HepG2 (cell line): ENCODE measurements around the gene SLC29A1. TPM values are rescaled to one million over a fixed set of nuclear protein-coding genes. Genes with fewer than 3 reads are reported as not detected.

Source experiments
- ATAC-seq: fragments of 200-7000 bp; cut with Tn5 transposase; 3 replicates; pipeline ENCODE4 v1.9.1; 2020; ENCODE audit warnings: mild to moderate bottlenecking, moderate library complexity
- BruUV-seq: library from RNA; stranded (reverse); fragments of 400-500 nt; replicated peaks from 2 replicates; lab custom pipeline; 2021; lab: Mats Ljungman, UMichigan
- CTCF ChIA-PET: fragments of 300-600 bp; formaldehyde crosslinking; extraction: SDS; loops from one replicate; lab custom pipeline; 2021; ENCODE audit warnings: low total read pairs, inconsistent platforms, low intra/inter-chr PET ratio; lab: Yijun Ruan, JAX
- POLR2A ChIA-PET: fragments of 350-600 bp; sonication (Branson Sonifier 250); formaldehyde crosslinking; loops from one replicate; lab custom pipeline; 2020; ENCODE audit warnings: antibody characterized with exemption, inconsistent platforms; lab: Yijun Ruan, JAX
- DNase-seq: peaks from one replicate; pipeline ENCODE4 v3.0.0-alpha.2; 2015; ENCODE audit warnings: low spot score
- FAIRE-seq: peaks from 3 replicates; lab custom pipeline; 2011; peaks lifted over from hg19 to GRCh38; lab: Jason Lieb, UNC
- H2AFZ ChIP-seq: one replicate; pipeline ENCODE4 v1.6.1; 2011; ENCODE audit warnings: low read length, inconsistent platforms
- H3K27ac ChIP-seq: fragments of 300-600 bp; 3 replicates; pipeline ENCODE4 v1.8.0; 2011; ENCODE audit warnings: mixed run types, mild to moderate bottlenecking, mixed read lengths, low read length, inconsistent platforms; ENCODE audit not compliant: insufficient read depth; ENCODE audit errors: extremely low read length
- H3K27me3 ChIP-seq, 2 experiments: fragments of 200-600 bp in 1 of 2; 2 replicates in 1 of 2; 3 replicates in 1 of 2; pipeline versions ENCODE4 v1.6.0 to v1.8.0; 2011; ENCODE audit warnings: low read length in 2 of 2, mild to moderate bottlenecking in 2 of 2, moderate library complexity in 2 of 2, inconsistent platforms in 1 of 2; ENCODE audit not compliant: insufficient read depth in 2 of 2, control insufficient read depth in 1 of 2
- H3K36me3 ChIP-seq, 2 experiments: fragments of 200-600 bp in 1 of 2; replicated peaks in 1 of 2; 2 replicates in 1 of 2; 3 replicates in 1 of 2; pipeline versions ENCODE4 v1.5.1 to v1.8.0; 2011; ENCODE audit warnings: low read length in 2 of 2, inconsistent platforms in 1 of 2; ENCODE audit not compliant: insufficient read depth in 2 of 2, control insufficient read depth in 1 of 2
- H3K4me1 ChIP-seq: 2 replicates; pipeline ENCODE4 v1.5.1; 2012; ENCODE audit warnings: low read length, inconsistent platforms; ENCODE audit not compliant: insufficient read depth
- H3K4me2 ChIP-seq: 2 replicates; pipeline ENCODE4 v1.6.0; 2011; ENCODE audit warnings: low read depth, low read length, inconsistent platforms
- H3K4me3 ChIP-seq, 3 experiments: fragments of 200-600 bp in 1 of 3; sonication (generic), shearing (Covaris generic) in 1 of 3; replicated peaks in 1 of 3; 2 replicates each; pipeline ENCODE4 v1.5.1; 2011 to 2016; ENCODE audit warnings: low read length in 3 of 3, inconsistent platforms in 2 of 3, low read depth in 2 of 3, mild to moderate bottlenecking in 2 of 3, control low read depth in 1 of 3, mixed read lengths in 1 of 3; ENCODE audit not compliant: insufficient read depth in 1 of 3
- H3K79me2 ChIP-seq: one replicate; pipeline ENCODE4 v1.6.1; 2011; ENCODE audit warnings: low read length, inconsistent platforms; ENCODE audit not compliant: insufficient read depth
- H3K9ac ChIP-seq: 2 replicates; pipeline ENCODE4 v1.6.0; 2011; ENCODE audit warnings: mild to moderate bottlenecking, low read depth, low read length, inconsistent platforms; ENCODE audit not compliant: insufficient read depth
- H3K9me3 ChIP-seq: 2 replicates; pipeline ENCODE4 v1.5.1; 2012; ENCODE audit warnings: mild to moderate bottlenecking, low read length
- H4K20me1 ChIP-seq: 2 replicates; pipeline ENCODE4 v1.6.0; 2011; ENCODE audit warnings: inconsistent platforms, mild to moderate bottlenecking, low read length, moderate library complexity; ENCODE audit not compliant: insufficient read depth
- ATF4 ChIP-seq, 2 experiments: fragments of 450-650 bp in 1 of 2; sonication (generic) in 1 of 2; formaldehyde crosslinking; IDR thresholded peaks; 2 replicates each; pipeline versions ENCODE4 v1.5.0 to v1.8.0; 2020 to 2022; ENCODE audit warnings: mild to moderate bottlenecking in 1 of 2, missing genetic modification reagents in 1 of 2
- CBX5 ChIP-seq: sonication (generic); formaldehyde crosslinking; IDR thresholded peaks from 2 replicates; pipeline ENCODE4 v1.4.0; 2020; ENCODE audit warnings: missing genetic modification reagents, borderline replicate concordance
- CHD2 ChIP-seq: IDR thresholded peaks from 2 replicates; pipeline ENCODE4 v1.6.1; 2011; ENCODE audit warnings: low read depth, low read length, improper control_type of control experiment
- FIP1L1 ChIP-seq: fragments of 200-400 bp; formaldehyde crosslinking; IDR thresholded peaks from 2 replicates; pipeline ENCODE4 v1.6.1; 2018; ENCODE audit warnings: low read depth, mild to moderate bottlenecking, low read length, moderate library complexity, borderline replicate concordance; ENCODE audit not compliant: insufficient read depth
- KAT7 ChIP-seq: IDR thresholded peaks from 2 replicates; pipeline ENCODE4 v1.6.1; 2018; ENCODE audit warnings: borderline replicate concordance, missing compliant biosample characterization
- KLF6 ChIP-seq: IDR thresholded peaks from 2 replicates; pipeline ENCODE4 v1.8.0; 2016; ENCODE audit warnings: missing biosample characterization, missing genetic modification reagents
- NFIB ChIP-seq: sonication (generic); formaldehyde crosslinking; IDR thresholded peaks from 2 replicates; pipeline ENCODE4 v1.9.0; 2021; ENCODE audit warnings: missing genetic modification reagents, mild to moderate bottlenecking, borderline replicate concordance
- REPIN1 ChIP-seq: sonication (generic); formaldehyde crosslinking; IDR thresholded peaks from 2 replicates; pipeline ENCODE4 v1.8.0; 2022; ENCODE audit warnings: missing genetic modification reagents, low read depth, mild to moderate bottlenecking, borderline replicate concordance
- REST ChIP-seq, 2 experiments: IDR thresholded peaks; 2 replicates each; pipeline ENCODE4 v1.6.1; 2011 to 2012; ENCODE audit warnings: low read length in 2 of 2, borderline replicate concordance in 1 of 2, low read depth in 1 of 2, mild to moderate bottlenecking in 1 of 2, moderate library complexity in 1 of 2
- ZKSCAN5 ChIP-seq: sonication (generic); formaldehyde crosslinking; IDR thresholded peaks from 2 replicates; pipeline ENCODE4 v1.5.1; 2020; ENCODE audit warnings: mild to moderate bottlenecking, missing genetic modification reagents
- ZNF253 ChIP-seq: sonication (generic); formaldehyde crosslinking; IDR thresholded peaks from 2 replicates; pipeline ENCODE4 v1.8.0; 2022; ENCODE audit warnings: mild to moderate bottlenecking, missing genetic modification reagents, borderline replicate concordance
- ZNF512 ChIP-seq: sonication (generic); formaldehyde crosslinking; IDR thresholded peaks from 2 replicates; pipeline ENCODE4 v1.4.0; 2020; ENCODE audit warnings: mild to moderate bottlenecking, missing genetic modification reagents
- ZNF572 ChIP-seq: sonication (generic); formaldehyde crosslinking; IDR thresholded peaks from 2 replicates; pipeline ENCODE4 v1.5.1; 2020; ENCODE audit warnings: mild to moderate bottlenecking, missing genetic modification reagents
- WGBS: methylation state at CpG from one replicate; pipeline ENCODE4 v1.1.6; 2017; ENCODE audit warnings: low lambda C conversion rate; 5-methylcytosine and 5-hydroxymethylcytosine counted together
- in situ Hi-C: cut with HindIII; loops from 2 replicates; pipeline ENCODE4 v1.10.0; 2017; ENCODE audit warnings: low pct_unique_long_range_greater_than_20kb; ENCODE audit not compliant: extremely low pct_ligation_motif_present
- intact Hi-C: fragments of 100-400 bp; cut with micrococcal nuclease; formaldehyde crosslinking; loops from one replicate; pipeline ENCODE4 v1.10.0; 2022; ENCODE audit not compliant: unreplicated experiment
- polyA plus RNA-seq, 8 experiments: library from polyadenylated mRNA; depleted of rRNA in 3 of 8; stranded (reverse) in 7 of 8; unstranded in 1 of 8; fragments of >200 nt; fragmentation: Illumina TruSeq in 4 of 8; extraction: Trizol in 4 of 8; gene quantifications; 2 replicates each; pipeline versions ENCODE4 v1.2.1 to v1.2.3, GENCODE V29; 2011 to 2016; ENCODE audit warnings: low read depth in 4 of 8, missing spikeins in 1 of 8, mixed read lengths in 1 of 8; ENCODE audit not compliant: insufficient read depth in 1 of 8
- total RNA-seq, 5 experiments: library from RNA; depleted of rRNA; stranded (reverse); fragments of >200 nt; fragmentation: Illumina TruSeq; extraction: Trizol; gene quantifications; 2 replicates each; pipeline ENCODE4 v1.2.3, GENCODE V29; 2016; ENCODE audit warnings: low read depth in 1 of 5
- TF ChIP-seq, protein P1 (sequence below): sonication (generic); formaldehyde crosslinking; IDR thresholded peaks from 2 replicates; pipeline ENCODE4 v1.8.0; 2023; ENCODE audit warnings: mild to moderate bottlenecking, missing genetic modification reagents

Gene SLC29A1
- total and polyA plus RNA-seq, 2 of the 13 experiments (the other 11 are each of a cell fraction or from before 2014, with no cell fraction given), result 43.2 to 106 TPM

DNA sequence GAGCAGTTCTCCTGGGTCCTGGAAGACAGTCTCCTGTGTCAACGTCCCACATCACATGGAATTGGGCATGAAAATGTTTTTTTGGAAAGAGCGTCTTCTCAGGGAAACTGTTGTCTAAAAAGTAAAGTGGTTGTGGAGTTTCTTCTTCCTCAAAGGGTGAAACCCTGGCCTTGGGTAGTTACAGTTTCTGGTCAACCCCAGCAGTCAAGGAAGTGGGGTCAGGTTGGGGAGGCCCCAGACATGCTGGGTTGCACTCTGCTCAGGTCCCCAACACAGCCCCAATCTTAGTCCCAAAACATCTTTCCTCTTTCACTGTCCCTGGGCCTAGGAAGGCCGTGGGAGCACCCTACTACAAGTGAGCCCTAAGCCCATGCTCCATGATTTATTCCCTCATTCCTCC lies 43.0 kb downstream of the SLC29A1 start (continued):
- TF ChIP-seq ATF4 (CRISPR knock-in tag; IDR thresholded peaks at IDR 0.05) (no peak), ZNF253 (no peak), NFIB (CRISPR knock-in tag) (no peak), KAT7 (CRISPR knock-in tag) (no peak), ZKSCAN5 (CRISPR knock-in tag) (no peak)

GRCh38 chr6:44267252-44267651 lies 43.9 kb downstream of the SLC29A1 start:
- peaks cover 38% of the 10 kb centered on the region for H3K4me1 ChIP-seq
- in situ Hi-C loops, result loop anchor here (5.0 kb wide), 1 partner anchor 45 kb away; the partner anchor contains the start of gene AARS2
- H3K79me2 ChIP-seq, result peaks cover 18% of the 10 kb centered on the region
- no peak overlapping the region for H3K27ac ChIP-seq
- H3K9ac ChIP-seq, result no peak overlapping the region
- no peak overlapping the region for H3K4me3 ChIP-seq
- peaks cover 9 to 34% of the 10 kb centered on the region in 2 experiments; a peak in 4 of 5 replicates for H3K27me3 ChIP-seq
- ChIA-PET CTCF (interaction anchor here (2.3 to 4.3 kb wide), 2 partner anchors 37 to 70 kb away, joined by 37 to 65 read pairs; no protein-coding TSS in a partner anchor), POLR2A (interaction anchor here (1.8 to 2.0 kb wide), 2 partner anchors 10 to 20 kb away, joined by 7 to 10 read pairs; partner anchors contain the start of genes HSP90AB1 and SLC35B2)
- peaks cover 0 to 3% of the 10 kb centered on the region in 2 experiments; a peak in 2 of 5 replicates for H3K36me3 ChIP-seq
- intact Hi-C loops, result no loop called here
- no peak for FAIRE-seq
- no TSS peak for BruUV-seq
- H3K9me3 ChIP-seq, result no peaks in the 10 kb centered on the region
- no peak for DNase-seq
- H4K20me1 ChIP-seq, result no peaks in the 10 kb centered on the region
- WGBS, result 31% methylated on average over 10 of the region's 10 CpGs
- no peak for ATAC-seq
- no peak overlapping the region for H2AFZ ChIP-seq
- H3K4me2 ChIP-seq, result no peak overlapping the region
- no peak for TF ChIP-seq REPIN1
- TF ChIP-seq FIP1L1, result no peak
- no peak for TF ChIP-seq KLF6
- no peak for TF ChIP-seq CHD2
- TF ChIP-seq ZNF572 (CRISPR knock-in tag), result no peak
- no peak for TF ChIP-seq CBX5 (CRISPR knock-in tag)
- TF ChIP-seq, protein P1, sequence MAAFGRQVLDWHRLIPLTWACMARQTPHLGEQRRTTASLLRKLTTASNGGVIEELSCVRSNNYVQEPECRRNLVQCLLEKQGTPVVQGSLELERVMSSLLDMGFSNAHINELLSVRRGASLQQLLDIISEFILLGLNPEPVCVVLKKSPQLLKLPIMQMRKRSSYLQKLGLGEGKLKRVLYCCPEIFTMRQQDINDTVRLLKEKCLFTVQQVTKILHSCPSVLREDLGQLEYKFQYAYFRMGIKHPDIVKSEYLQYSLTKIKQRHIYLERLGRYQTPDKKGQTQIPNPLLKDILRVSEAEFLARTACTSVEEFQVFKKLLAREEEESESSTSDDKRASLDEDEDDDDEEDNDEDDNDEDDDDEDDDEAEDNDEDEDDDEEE (CRISPR knock-in tag), result no peak
- TF ChIP-seq ZNF512 (CRISPR knock-in tag), result no peak
- no peak for TF ChIP-seq REST (IDR thresholded peaks at IDR 0.05; ENCODE audit: borderline replicate concordance in 1 of 2, low read depth in 1 of 2, low read length in 2 of 2)
